Measurements from ENCODE around the gene NAALADL2. TPM values are rescaled to one million over a fixed set of nuclear protein-coding genes. Genes with fewer than 3 reads are reported as not detected.

Gene NAALADL2
- polyA plus RNA-seq, 3 donors = not detected

- no peaks in the 10 kb centered on the region for H3K4me1 Mint-ChIP-seq
- Histone ChIP-seq H3K9ac (ENCODE audit: insufficient read depth, low read length, poor library complexity, severe bottlenecking) (no peak overlapping the region), H3K36me3 (replicated peaks in 1 of 2; ENCODE audit: control insufficient read depth in 1 of 2, insufficient read depth in 2 of 2, low read length in 2 of 2) (no peaks in the 10 kb centered on the region), H3K9me3 (replicated peaks in 1 of 2; ENCODE audit: control insufficient read depth in 1 of 2, insufficient read depth in 1 of 2, low read length in 2 of 2) (no peaks in the 10 kb centered on the region), H3K79me2 (ENCODE audit: insufficient read depth, low read length) (no peaks in the 10 kb centered on the region), H3K4me3 (replicated peaks in 1 of 3; ENCODE audit: low read depth in 2 of 3, low read length in 3 of 3) (no peak overlapping the region), H2AFZ (ENCODE audit: insufficient read depth, low read depth, low read length, poor library complexity, severe bottlenecking) (no peak overlapping the region), H3K27ac (ENCODE audit: low read depth in 1 of 2, low read length in 2 of 2) (no peak overlapping the region), H3K4me1 (ENCODE audit: control insufficient read depth in 1 of 2, insufficient read depth in 2 of 2, low read length in 2 of 2) (no peaks in the 10 kb centered on the region), H3K4me2 (replicated peaks; ENCODE audit: extremely low read depth, low read length, poor library complexity, severe bottlenecking) (no peak overlapping the region), H3K27me3 (ENCODE audit: control insufficient read depth in 2 of 2, insufficient read depth in 2 of 2, low read length in 2 of 2) (no peaks in the 10 kb centered on the region), H4K20me1 (ENCODE audit: insufficient read depth, low read length) (no peaks in the 10 kb centered on the region)
- intact Hi-C loops (cut with micrococcal nuclease) = no loop called here
- no peak overlapping the region for H3K27ac Mint-ChIP-seq
- no peak for TF ChIP-seq CTCF (IDR thresholded peaks at IDR 0.05)
- H3K27me3 Mint-ChIP-seq (ENCODE audit: low read depth in 3 of 3) = no peaks in the 10 kb centered on the region
- peaks cover 0 to 4% (median 0%) of the 10 kb centered on the region in 7 donors for H3K9me3 Mint-ChIP-seq
- WGBS (ENCODE audit: insufficient coverage) = 83% methylated on average over 2 of the region's 9 CpGs
- H3K4me3 Mint-ChIP-seq = no peak overlapping the region
- DNase-seq = no peak
- H3K36me3 Mint-ChIP-seq = no peaks in the 10 kb centered on the region
Measured at GRCh38 chr3:175269394-175269793, 410.3 kb downstream of the NAALADL2 start.

GRCh38 chr3:175270198-175270837 lies 411.2 kb downstream of the NAALADL2 start:
- TF ChIP-seq CTCF (IDR thresholded peaks at IDR 0.05) = no peak
- no peaks in the 10 kb centered on the region for H3K36me3 ChIP-seq (replicated peaks in 1 of 2; ENCODE audit: control insufficient read depth in 1 of 2, insufficient read depth in 2 of 2, low read length in 2 of 2)
- no peak overlapping the region for H3K4me3 ChIP-seq (replicated peaks in 1 of 3; ENCODE audit: low read depth in 2 of 3, low read length in 3 of 3)
- no peaks in the 10 kb centered on the region for H3K9me3 ChIP-seq (replicated peaks in 1 of 2; ENCODE audit: control insufficient read depth in 1 of 2, insufficient read depth in 1 of 2, low read length in 2 of 2)
- intact Hi-C loops (cut with micrococcal nuclease) = no loop called here
- Mint-ChIP-seq H3K27ac (no peak overlapping the region), H3K4me3 (no peak overlapping the region), H3K9me3 (peaks cover 0 to 4% (median 0%) of the 10 kb centered on the region in 7 donors), H3K4me1 (no peaks in the 10 kb centered on the region), H3K27me3 (ENCODE audit: low read depth in 3 of 3) (no peaks in the 10 kb centered on the region), H3K36me3 (no peaks in the 10 kb centered on the region)
- no peaks in the 10 kb centered on the region for H3K27me3 ChIP-seq (ENCODE audit: control insufficient read depth in 2 of 2, insufficient read depth in 2 of 2, low read length in 2 of 2)
- DNase-seq = no peak
- no peak overlapping the region for H3K4me2 ChIP-seq (replicated peaks; ENCODE audit: extremely low read depth, low read length, poor library complexity, severe bottlenecking)
- no peak overlapping the region for H3K9ac ChIP-seq (ENCODE audit: insufficient read depth, low read length, poor library complexity, severe bottlenecking)
- 100% methylated on average over 4 of the region's 5 CpGs for WGBS (ENCODE audit: insufficient coverage)
- H4K20me1 ChIP-seq (ENCODE audit: insufficient read depth, low read length) = no peaks in the 10 kb centered on the region
- H2AFZ ChIP-seq (ENCODE audit: insufficient read depth, low read depth, low read length, poor library complexity, severe bottlenecking) = no peak overlapping the region
- H3K27ac ChIP-seq (ENCODE audit: low read depth in 1 of 2, low read length in 2 of 2) = no peak overlapping the region
- no peaks in the 10 kb centered on the region for H3K79me2 ChIP-seq (ENCODE audit: insufficient read depth, low read length)
- no peaks in the 10 kb centered on the region for H3K4me1 ChIP-seq (ENCODE audit: control insufficient read depth in 1 of 2, insufficient read depth in 2 of 2, low read length in 2 of 2)

All from CD14-positive monocyte (primary cell).